Measurements from ENCODE around the gene ADAM19. TPM values are rescaled to one million over a fixed set of nuclear protein-coding genes. Genes with fewer than 3 reads are reported as not detected.
A peak's percentile ranks its signal among the peaks of the same experiment; 100 is the strongest.

The ADAM19 gene
- total RNA-seq, 1 donor from 2014 or later = 41.2 TPM

GRCh38 chr5:157548513-157549282 is 26.9 kb downstream of the ADAM19 start:
- H3K27ac Mint-ChIP-seq (ENCODE audit: unreplicated experiment) = no peak overlapping the region
- peaks cover 11% of the 10 kb centered on the region for H3K36me3 Mint-ChIP-seq (ENCODE audit: unreplicated experiment)
- peaks cover 5% of the 10 kb centered on the region for H3K27me3 Mint-ChIP-seq (ENCODE audit: unreplicated experiment)
- no peak overlapping the region for H3K4me3 Mint-ChIP-seq (ENCODE audit: unreplicated experiment)
- peaks cover 7% of the 10 kb centered on the region for H3K4me1 Mint-ChIP-seq (ENCODE audit: low read depth, unreplicated experiment)
- H3K9me3 Mint-ChIP-seq (ENCODE audit: unreplicated experiment) = no peaks in the 10 kb centered on the region
- no peak for TF ChIP-seq CTCF (IDR thresholded peaks at IDR 0.05; ENCODE audit: partially characterized antibody, unreplicated experiment)
- no peak for DNase-seq

- peaks cover 11% of the 10 kb centered on the region for H3K36me3 Mint-ChIP-seq (ENCODE audit: unreplicated experiment)
- DNase-seq = no peak
- H3K4me1 Mint-ChIP-seq (ENCODE audit: low read depth, unreplicated experiment) = peaks cover 7% of the 10 kb centered on the region
- no peak overlapping the region for H3K4me3 Mint-ChIP-seq (ENCODE audit: unreplicated experiment)
- H3K27me3 Mint-ChIP-seq (ENCODE audit: unreplicated experiment) = peaks cover 5% of the 10 kb centered on the region
- H3K9me3 Mint-ChIP-seq (ENCODE audit: unreplicated experiment) = no peaks in the 10 kb centered on the region
- no peak overlapping the region for H3K27ac Mint-ChIP-seq (ENCODE audit: unreplicated experiment)
- TF ChIP-seq CTCF (IDR thresholded peaks at IDR 0.05; ENCODE audit: partially characterized antibody, unreplicated experiment) = no peak
Measured at GRCh38 chr5:157547941-157548512, 27.5 kb downstream of the ADAM19 start.

- no peak for TF ChIP-seq CTCF (IDR thresholded peaks at IDR 0.05; ENCODE audit: partially characterized antibody, unreplicated experiment)
- Mint-ChIP-seq H3K4me1 (ENCODE audit: low read depth, unreplicated experiment) (peaks cover 8% of the 10 kb centered on the region), H3K27ac (ENCODE audit: unreplicated experiment) (peak overlapping the region; percentile 64), H3K4me3 (ENCODE audit: unreplicated experiment) (peak overlapping the region; percentile 32), H3K36me3 (ENCODE audit: unreplicated experiment) (peaks cover 7% of the 10 kb centered on the region), H3K9me3 (ENCODE audit: unreplicated experiment) (no peaks in the 10 kb centered on the region), H3K27me3 (ENCODE audit: unreplicated experiment) (peaks cover 5% of the 10 kb centered on the region)
- DNase-seq = no peak
Measured at GRCh38 chr5:157546456-157547100, 29.0 kb downstream of the ADAM19 start.

DNA sequence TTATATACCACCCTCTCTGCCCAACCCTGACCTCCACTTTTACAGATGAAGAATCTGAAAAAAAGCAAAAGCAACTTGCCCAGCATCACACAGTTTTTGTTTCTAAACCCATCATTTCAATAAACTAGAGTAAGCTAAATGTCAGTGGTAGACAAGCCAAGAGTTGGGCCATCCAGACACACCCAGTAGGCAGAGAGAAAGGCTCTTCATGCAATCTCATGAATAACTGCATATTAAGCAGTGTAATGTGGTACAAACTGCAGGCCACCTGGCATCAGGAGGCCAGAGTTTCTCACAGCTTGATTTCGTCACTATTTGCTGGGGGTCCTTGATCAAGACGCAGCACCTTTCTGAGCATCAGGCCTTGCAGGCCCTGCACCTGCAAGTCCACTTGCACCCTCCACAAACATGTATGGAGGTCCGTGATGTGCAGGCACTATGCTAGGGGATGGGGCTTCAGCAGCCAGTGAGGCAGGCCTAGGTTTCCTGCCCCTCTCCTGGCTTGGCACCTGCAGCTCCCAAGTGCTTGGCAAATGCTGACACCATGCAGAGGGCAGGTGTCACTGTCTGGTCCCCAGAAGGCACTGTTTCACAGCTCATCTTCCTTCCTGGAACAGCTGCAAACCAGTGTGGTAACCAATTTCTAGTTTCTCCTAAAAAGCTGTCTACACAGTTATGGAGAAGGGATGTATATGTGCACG is 29.8 kb downstream of the ADAM19 start:
- Mint-ChIP-seq H3K36me3 (ENCODE audit: unreplicated experiment) (peaks cover 6% of the 10 kb centered on the region), H3K27me3 (ENCODE audit: unreplicated experiment) (peaks cover 5% of the 10 kb centered on the region), H3K4me1 (ENCODE audit: low read depth, unreplicated experiment) (peaks cover 16% of the 10 kb centered on the region), H3K9me3 (ENCODE audit: unreplicated experiment) (no peaks in the 10 kb centered on the region), H3K27ac (ENCODE audit: unreplicated experiment) (no peak overlapping the region), H3K4me3 (ENCODE audit: unreplicated experiment) (no peak overlapping the region)
- DNase-seq = no peak
- TF ChIP-seq CTCF (IDR thresholded peaks at IDR 0.05; ENCODE audit: partially characterized antibody, unreplicated experiment) = no peak

Measured in glutamatergic neuron (in vitro differentiated cells).